ENCODE data around the gene SYCP2. TPM values are rescaled to one million over a fixed set of nuclear protein-coding genes. Genes with fewer than 3 reads are reported as not detected.

The SYCP2 gene
- total and polyA plus RNA-seq, 2 experiments from 2014 or later = 0.22 to 0.24 TPM

DNA sequence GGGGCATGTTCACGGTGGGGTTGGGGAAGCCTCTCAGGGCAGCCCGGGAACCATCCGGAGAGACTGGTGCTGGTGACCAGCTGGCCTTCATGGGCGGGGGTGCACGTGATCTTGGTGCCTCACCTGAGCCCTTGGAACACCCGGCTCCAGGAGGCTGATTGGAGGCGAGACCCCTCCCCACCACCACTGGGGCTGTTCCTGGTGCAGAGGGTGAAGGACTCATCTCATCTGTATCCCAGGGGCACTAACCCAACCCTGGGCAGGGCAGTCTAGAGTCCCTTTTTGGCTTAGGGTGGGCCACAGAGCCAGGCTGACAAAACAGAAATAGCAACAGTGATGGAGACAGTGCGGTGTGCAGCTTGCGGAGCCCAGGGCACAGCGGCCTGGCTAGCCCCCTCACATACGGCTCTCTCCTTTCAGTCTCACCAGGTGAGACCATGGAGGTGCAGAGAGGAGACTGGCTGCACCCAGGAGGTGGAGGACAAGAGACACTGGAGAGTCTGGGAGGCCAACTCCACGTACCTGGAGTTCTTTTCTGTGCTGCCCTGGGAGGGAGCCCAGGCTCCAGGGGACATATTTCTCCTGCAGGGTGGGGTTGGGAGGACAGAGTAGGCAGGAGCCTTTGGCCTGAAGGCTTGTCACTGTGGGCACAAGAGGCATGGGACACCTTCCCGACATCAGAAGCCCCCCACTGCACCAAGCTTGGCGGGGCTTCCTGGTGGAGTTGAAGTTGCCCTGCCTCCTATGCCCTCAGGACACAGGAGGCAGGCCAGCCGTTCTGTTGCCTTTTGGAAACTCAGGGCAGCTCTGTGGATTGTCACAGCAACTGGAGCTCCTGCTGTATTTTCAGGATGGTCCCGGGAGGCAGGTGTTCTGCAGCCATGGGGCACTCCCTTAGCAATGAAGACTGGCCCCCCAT, 106.0 kb downstream of the SYCP2 start:
- H3K79me2 ChIP-seq (ENCODE audit: insufficient read depth) = no peaks in the 10 kb centered on the region
- H3K4me2 ChIP-seq (ENCODE audit: unreplicated experiment) = no peak overlapping the region
- no peaks in the 10 kb centered on the region for H3K36me3 ChIP-seq (ENCODE audit: low read depth)
- H3K27me3 ChIP-seq (replicated peaks; ENCODE audit: insufficient read depth) = no peaks in the 10 kb centered on the region
- no peak overlapping the region for H3K4me3 ChIP-seq
- no peaks in the 10 kb centered on the region for H4K20me1 ChIP-seq (ENCODE audit: insufficient read depth)
- no peak overlapping the region for H2AFZ ChIP-seq
- no peak overlapping the region for H3K27ac ChIP-seq
- H3K9me3 ChIP-seq (ENCODE audit: low read depth) = no peaks in the 10 kb centered on the region
- no peak for DNase-seq
- H3K9ac ChIP-seq = no peak overlapping the region
- TF ChIP-seq EZH2 (IDR thresholded peaks at IDR 0.05; ENCODE audit: insufficient read depth, poor library complexity, severe bottlenecking) (no peak), EZH2phosphoT487 (IDR thresholded peaks at IDR 0.05; ENCODE audit: insufficient read depth, low read depth) (no peak)
- no peaks in the 10 kb centered on the region for H3K4me1 ChIP-seq (ENCODE audit: insufficient read depth)
- in situ Hi-C loops (cut with MboI) = no loop called here
- no peaks in the 10 kb centered on the region for H3F3A ChIP-seq (ENCODE audit: insufficient read depth)
- H3K9me2 ChIP-seq (ENCODE audit: insufficient read depth) = no peaks in the 10 kb centered on the region
- WGBS, 2 experiments (ENCODE audit: low coverage in 1 of 2, low lambda C conversion rate in 2 of 2, missing lambda C conversion rate in 2 of 2) = 53 to 59% methylated on average over 16 of the region's 16 CpGs

DNA sequence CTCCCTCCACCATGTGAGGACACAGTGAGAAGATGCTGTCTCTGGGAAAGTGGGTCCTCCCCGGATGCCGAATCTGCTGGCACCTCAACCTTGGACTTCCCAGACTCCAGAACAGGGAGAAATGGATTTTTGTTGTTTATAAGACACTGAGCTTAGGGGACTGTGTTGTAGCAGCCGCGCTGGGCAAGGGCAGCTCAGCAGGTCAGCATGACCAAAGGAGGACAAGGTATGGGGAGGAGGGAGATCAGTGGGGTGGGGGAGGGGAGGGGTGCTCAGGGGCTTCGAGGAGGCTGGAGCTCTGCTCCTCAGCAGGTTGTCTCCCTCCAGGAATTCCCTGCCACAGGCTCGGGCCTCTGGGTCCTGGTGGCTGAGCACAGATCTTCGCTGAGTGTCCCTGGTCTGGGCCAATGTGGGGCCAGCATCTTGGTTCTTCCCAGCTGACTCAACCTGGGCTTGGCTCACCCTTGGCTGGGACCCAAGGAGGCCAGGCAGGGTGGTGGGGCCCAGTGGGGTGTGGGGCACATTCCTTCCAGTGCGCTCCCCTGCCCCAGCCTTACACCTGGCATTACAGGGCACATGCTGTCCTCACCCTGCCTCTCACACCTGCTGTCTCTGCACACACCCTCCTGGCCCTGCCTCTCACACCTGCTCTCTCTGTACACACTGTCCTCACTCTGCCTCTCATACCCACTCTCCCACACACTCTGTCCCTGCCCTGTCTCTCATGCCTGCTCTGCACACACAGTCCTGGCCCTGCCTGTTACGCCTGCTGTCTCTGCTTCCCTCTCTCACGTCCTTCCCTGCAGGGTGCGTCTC, 107.3 kb downstream of the SYCP2 start:
- no peaks in the 10 kb centered on the region for H3F3A ChIP-seq (ENCODE audit: insufficient read depth)
- H2AFZ ChIP-seq = no peak overlapping the region
- no peaks in the 10 kb centered on the region for H3K9me3 ChIP-seq (ENCODE audit: low read depth)
- H3K79me2 ChIP-seq (ENCODE audit: insufficient read depth) = no peaks in the 10 kb centered on the region
- WGBS, 2 experiments (ENCODE audit: low coverage in 1 of 2, low lambda C conversion rate in 2 of 2, missing lambda C conversion rate in 2 of 2) = 69 to 75% methylated on average over 11 of the region's 11 CpGs
- H3K9ac ChIP-seq = no peak overlapping the region
- H3K36me3 ChIP-seq (ENCODE audit: low read depth) = no peaks in the 10 kb centered on the region
- no peaks in the 10 kb centered on the region; the same call in 1 of the 2 replicates for H3K27me3 ChIP-seq (replicated peaks; ENCODE audit: insufficient read depth)
- no peaks in the 10 kb centered on the region for H4K20me1 ChIP-seq (ENCODE audit: insufficient read depth)
- H3K4me2 ChIP-seq (ENCODE audit: unreplicated experiment) = no peak overlapping the region
- no peak overlapping the region for H3K27ac ChIP-seq
- no peak for DNase-seq
- TF ChIP-seq EZH2phosphoT487 (IDR thresholded peaks at IDR 0.05; ENCODE audit: insufficient read depth, low read depth) (no peak), EZH2 (IDR thresholded peaks at IDR 0.05; ENCODE audit: insufficient read depth, poor library complexity, severe bottlenecking) (no peak)
- H3K9me2 ChIP-seq (ENCODE audit: insufficient read depth) = no peaks in the 10 kb centered on the region
- H3K4me1 ChIP-seq (ENCODE audit: insufficient read depth) = no peaks in the 10 kb centered on the region
- no peak overlapping the region for H3K4me3 ChIP-seq
- in situ Hi-C loops (cut with MboI) = no loop called here

DNA sequence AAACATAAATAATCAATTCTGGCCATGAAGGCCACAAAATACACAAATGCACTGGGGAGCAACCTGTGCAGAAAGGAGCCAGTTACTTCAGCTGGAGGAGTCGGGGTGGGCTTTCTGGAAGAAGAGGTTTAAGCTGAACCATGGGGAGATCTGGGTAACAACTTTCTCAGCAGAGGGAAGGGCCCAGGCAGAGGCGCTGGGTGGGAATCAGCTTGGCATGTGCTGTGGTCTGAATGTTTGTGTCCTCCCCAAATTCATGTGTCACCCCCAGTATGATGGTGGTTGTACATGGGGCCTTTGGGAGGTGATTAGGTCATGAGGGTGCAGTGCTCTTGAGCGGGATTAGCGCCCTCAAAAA, 107.9 kb downstream of the SYCP2 start:
- in situ Hi-C loops (cut with MboI) = no loop called here
- H3K27me3 ChIP-seq (replicated peaks; ENCODE audit: insufficient read depth) = no peaks in the 10 kb centered on the region; the same call in 1 of the 2 replicates
- no peak overlapping the region for H3K4me2 ChIP-seq (ENCODE audit: unreplicated experiment)
- no peak for TF ChIP-seq EZH2 (IDR thresholded peaks at IDR 0.05; ENCODE audit: insufficient read depth, poor library complexity, severe bottlenecking)
- TF ChIP-seq EZH2phosphoT487 (IDR thresholded peaks at IDR 0.05; ENCODE audit: insufficient read depth, low read depth) = no peak
- H3K9me3 ChIP-seq (ENCODE audit: low read depth) = no peaks in the 10 kb centered on the region
- H3K9me2 ChIP-seq (ENCODE audit: insufficient read depth) = no peaks in the 10 kb centered on the region
- no peaks in the 10 kb centered on the region for H3F3A ChIP-seq (ENCODE audit: insufficient read depth)
- no peak overlapping the region for H3K9ac ChIP-seq
- no peaks in the 10 kb centered on the region for H3K79me2 ChIP-seq (ENCODE audit: insufficient read depth)
- no peak for DNase-seq
- whole genome bisulfite sequencing, 2 experiments (ENCODE audit: low coverage in 1 of 2, low lambda C conversion rate in 2 of 2, missing lambda C conversion rate in 2 of 2) = 76% methylated on average over 4 of the region's 4 CpGs
- no peaks in the 10 kb centered on the region for H4K20me1 ChIP-seq (ENCODE audit: insufficient read depth)
- no peaks in the 10 kb centered on the region for H3K4me1 ChIP-seq (ENCODE audit: insufficient read depth)
- H3K27ac ChIP-seq = no peak overlapping the region
- H3K4me3 ChIP-seq = no peak overlapping the region
- H2AFZ ChIP-seq = no peak overlapping the region
- no peaks in the 10 kb centered on the region for H3K36me3 ChIP-seq (ENCODE audit: low read depth)

DNA sequence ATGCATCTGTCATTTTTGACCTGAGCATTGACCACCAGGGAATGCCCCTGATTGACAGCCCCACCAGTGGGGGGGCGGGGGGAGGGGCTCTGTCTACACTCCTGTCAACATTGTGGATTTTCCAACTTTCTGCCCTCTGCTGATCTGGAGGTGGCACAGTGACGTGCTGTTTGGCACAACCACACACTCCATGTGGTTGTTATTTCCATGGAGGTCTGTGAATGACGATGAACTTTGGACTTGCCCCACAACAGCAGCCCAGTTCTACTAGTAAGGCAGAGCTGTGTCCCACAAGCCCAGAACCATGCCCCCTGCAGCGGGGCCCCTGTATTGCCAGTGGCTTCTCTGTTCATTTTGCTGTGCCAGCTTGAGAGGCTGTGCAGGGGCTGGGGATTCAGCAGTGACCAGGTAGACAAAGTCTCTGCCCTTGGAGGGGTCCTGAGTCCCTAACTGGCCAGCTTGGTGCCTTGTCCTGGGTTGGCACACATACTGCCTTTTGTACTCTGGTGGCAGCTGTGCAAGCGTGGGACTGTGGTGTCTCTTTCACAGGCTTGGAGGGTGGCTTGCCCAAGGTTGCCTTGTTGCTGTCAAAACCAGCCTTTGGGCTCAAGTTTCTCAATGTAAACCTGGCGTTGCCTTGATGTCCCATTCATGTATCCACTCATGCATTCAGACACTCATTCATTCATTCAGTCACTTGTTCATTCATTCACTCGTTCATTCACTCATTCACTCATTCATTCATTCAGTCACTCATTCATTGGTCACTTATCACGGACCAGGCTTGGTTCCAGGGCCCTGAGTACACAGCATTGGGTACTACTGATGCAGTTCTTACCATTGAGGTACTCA, 108.5 kb downstream of the SYCP2 start:
- DNase-seq = no peak
- in situ Hi-C loops (cut with MboI) = no loop called here
- Histone ChIP-seq H3F3A (ENCODE audit: insufficient read depth) (no peaks in the 10 kb centered on the region), H3K79me2 (ENCODE audit: insufficient read depth) (no peaks in the 10 kb centered on the region), H3K27ac (no peak overlapping the region), H4K20me1 (ENCODE audit: insufficient read depth) (no peaks in the 10 kb centered on the region), H3K9me3 (ENCODE audit: low read depth) (no peaks in the 10 kb centered on the region), H3K9me2 (ENCODE audit: insufficient read depth) (no peaks in the 10 kb centered on the region), H3K4me1 (ENCODE audit: insufficient read depth) (no peaks in the 10 kb centered on the region), H2AFZ (no peak overlapping the region), H3K4me2 (ENCODE audit: unreplicated experiment) (no peak overlapping the region), H3K9ac (no peak overlapping the region), H3K27me3 (replicated peaks; ENCODE audit: insufficient read depth) (no peaks in the 10 kb centered on the region; the same call in 1 of the 2 replicates), H3K4me3 (no peak overlapping the region), H3K36me3 (ENCODE audit: low read depth) (no peaks in the 10 kb centered on the region)
- TF ChIP-seq EZH2phosphoT487 (IDR thresholded peaks at IDR 0.05; ENCODE audit: insufficient read depth, low read depth) (no peak), EZH2 (IDR thresholded peaks at IDR 0.05; ENCODE audit: insufficient read depth, poor library complexity, severe bottlenecking) (no peak)
- WGBS, 2 experiments (ENCODE audit: low coverage in 1 of 2, low lambda C conversion rate in 2 of 2, missing lambda C conversion rate in 2 of 2) = 33 to 37% methylated on average over 7 to 8 of the region's 8 CpGs
